ENCODE data around the gene IGF2. TPM values are rescaled to one million over a fixed set of nuclear protein-coding genes. Genes with fewer than 3 reads are reported as not detected.

The IGF2 gene
- total RNA-seq, 1 experiment from 2014 or later = 1.5 TPM

DNA sequence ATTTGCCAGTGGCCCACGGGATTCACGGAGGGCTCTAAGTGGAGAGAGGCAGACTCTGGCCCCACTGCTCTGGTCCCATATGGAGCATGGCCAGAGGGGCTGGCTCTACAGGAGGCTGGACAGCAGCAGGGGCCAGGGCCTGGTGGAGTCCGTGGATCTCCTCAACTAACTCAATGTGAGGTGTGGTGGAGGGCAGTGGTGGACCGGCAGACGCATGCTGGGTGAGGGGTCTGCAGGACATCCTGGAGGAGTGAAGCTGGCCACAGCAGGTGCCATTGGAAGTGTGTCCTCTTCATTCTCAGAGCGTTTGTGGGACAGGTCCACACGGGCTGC lies 15.6 kb downstream of the IGF2 start:
- Mint-ChIP-seq H3K9me3 (no peaks in the 10 kb centered on the region), H3K27me3 (ENCODE audit: low read depth) (no peaks in the 10 kb centered on the region; the same call in none of the 2 replicates), H3K36me3 (no peaks in the 10 kb centered on the region), H3K4me1 (no peaks in the 10 kb centered on the region; the same call in 1 of the 2 replicates), H3K4me3 (no peak overlapping the region), H3K27ac (no peak overlapping the region)
- POLR2A ChIA-PET = no interaction called here
- no peak for ATAC-seq
- DNase-seq (ENCODE audit: low spot score) = no peak
- CTCF ChIA-PET = interaction anchor here (0.9 to 1.4 kb wide), 3 partner anchors 16 to 471 kb away, joined by 3 read pairs; no protein-coding TSS in a partner anchor
- TF ChIP-seq, protein P1, sequence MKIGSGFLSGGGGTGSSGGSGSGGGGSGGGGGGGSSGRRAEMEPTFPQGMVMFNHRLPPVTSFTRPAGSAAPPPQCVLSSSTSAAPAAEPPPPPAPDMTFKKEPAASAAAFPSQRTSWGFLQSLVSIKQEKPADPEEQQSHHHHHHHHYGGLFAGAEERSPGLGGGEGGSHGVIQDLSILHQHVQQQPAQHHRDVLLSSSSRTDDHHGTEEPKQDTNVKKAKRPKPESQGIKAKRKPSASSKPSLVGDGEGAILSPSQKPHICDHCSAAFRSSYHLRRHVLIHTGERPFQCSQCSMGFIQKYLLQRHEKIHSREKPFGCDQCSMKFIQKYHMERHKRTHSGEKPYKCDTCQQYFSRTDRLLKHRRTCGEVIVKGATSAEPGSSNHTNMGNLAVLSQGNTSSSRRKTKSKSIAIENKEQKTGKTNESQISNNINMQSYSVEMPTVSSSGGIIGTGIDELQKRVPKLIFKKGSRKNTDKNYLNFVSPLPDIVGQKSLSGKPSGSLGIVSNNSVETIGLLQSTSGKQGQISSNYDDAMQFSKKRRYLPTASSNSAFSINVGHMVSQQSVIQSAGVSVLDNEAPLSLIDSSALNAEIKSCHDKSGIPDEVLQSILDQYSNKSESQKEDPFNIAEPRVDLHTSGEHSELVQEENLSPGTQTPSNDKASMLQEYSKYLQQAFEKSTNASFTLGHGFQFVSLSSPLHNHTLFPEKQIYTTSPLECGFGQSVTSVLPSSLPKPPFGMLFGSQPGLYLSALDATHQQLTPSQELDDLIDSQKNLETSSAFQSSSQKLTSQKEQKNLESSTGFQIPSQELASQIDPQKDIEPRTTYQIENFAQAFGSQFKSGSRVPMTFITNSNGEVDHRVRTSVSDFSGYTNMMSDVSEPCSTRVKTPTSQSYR (CRISPR knock-in tag; IDR thresholded peaks at IDR 0.05) = no peak
- TF ChIP-seq CREB1 (CRISPR knock-in tag; IDR thresholded peaks at IDR 0.05) (no peak), KAT7 (CRISPR knock-in tag; IDR thresholded peaks at IDR 0.05; ENCODE audit: borderline replicate concordance) (no peak), SP1 (CRISPR knock-in tag; conservative IDR thresholded peaks at IDR 0.05) (no peak), CREM (CRISPR knock-in tag; IDR thresholded peaks at IDR 0.05) (no peak), HMGA2 (CRISPR knock-in tag; IDR thresholded peaks at IDR 0.05) (no peak), GTF2I (CRISPR knock-in tag; conservative IDR thresholded peaks at IDR 0.05) (no peak), RELA (CRISPR knock-in tag; IDR thresholded peaks at IDR 0.05; ENCODE audit: borderline replicate concordance) (no peak)
- TF ChIP-seq, protein P2, sequence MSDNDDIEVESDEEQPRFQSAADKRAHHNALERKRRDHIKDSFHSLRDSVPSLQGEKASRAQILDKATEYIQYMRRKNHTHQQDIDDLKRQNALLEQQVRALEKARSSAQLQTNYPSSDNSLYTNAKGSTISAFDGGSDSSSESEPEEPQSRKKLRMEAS (CRISPR knock-in tag; IDR thresholded peaks at IDR 0.05) = no peak
- TF ChIP-seq, protein P3, sequence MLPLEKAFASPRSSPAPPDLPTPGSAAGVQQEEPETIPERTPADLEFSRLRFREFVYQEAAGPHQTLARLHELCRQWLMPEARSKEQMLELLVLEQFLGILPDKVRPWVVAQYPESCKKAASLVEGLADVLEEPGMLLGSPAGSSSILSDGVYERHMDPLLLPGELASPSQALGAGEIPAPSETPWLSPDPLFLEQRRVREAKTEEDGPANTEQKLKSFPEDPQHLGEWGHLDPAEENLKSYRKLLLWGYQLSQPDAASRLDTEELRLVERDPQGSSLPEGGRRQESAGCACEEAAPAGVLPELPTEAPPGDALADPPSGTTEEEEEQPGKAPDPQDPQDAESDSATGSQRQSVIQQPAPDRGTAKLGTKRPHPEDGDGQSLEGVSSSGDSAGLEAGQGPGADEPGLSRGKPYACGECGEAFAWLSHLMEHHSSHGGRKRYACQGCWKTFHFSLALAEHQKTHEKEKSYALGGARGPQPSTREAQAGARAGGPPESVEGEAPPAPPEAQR (CRISPR knock-in tag; IDR thresholded peaks at IDR 0.05) = no peak
- TF ChIP-seq, protein P4, sequence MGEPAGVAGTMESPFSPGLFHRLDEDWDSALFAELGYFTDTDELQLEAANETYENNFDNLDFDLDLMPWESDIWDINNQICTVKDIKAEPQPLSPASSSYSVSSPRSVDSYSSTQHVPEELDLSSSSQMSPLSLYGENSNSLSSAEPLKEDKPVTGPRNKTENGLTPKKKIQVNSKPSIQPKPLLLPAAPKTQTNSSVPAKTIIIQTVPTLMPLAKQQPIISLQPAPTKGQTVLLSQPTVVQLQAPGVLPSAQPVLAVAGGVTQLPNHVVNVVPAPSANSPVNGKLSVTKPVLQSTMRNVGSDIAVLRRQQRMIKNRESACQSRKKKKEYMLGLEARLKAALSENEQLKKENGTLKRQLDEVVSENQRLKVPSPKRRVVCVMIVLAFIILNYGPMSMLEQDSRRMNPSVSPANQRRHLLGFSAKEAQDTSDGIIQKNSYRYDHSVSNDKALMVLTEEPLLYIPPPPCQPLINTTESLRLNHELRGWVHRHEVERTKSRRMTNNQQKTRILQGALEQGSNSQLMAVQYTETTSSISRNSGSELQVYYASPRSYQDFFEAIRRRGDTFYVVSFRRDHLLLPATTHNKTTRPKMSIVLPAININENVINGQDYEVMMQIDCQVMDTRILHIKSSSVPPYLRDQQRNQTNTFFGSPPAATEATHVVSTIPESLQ (CRISPR knock-in tag; IDR thresholded peaks at IDR 0.05) = no peak
- TF ChIP-seq, protein P5, sequence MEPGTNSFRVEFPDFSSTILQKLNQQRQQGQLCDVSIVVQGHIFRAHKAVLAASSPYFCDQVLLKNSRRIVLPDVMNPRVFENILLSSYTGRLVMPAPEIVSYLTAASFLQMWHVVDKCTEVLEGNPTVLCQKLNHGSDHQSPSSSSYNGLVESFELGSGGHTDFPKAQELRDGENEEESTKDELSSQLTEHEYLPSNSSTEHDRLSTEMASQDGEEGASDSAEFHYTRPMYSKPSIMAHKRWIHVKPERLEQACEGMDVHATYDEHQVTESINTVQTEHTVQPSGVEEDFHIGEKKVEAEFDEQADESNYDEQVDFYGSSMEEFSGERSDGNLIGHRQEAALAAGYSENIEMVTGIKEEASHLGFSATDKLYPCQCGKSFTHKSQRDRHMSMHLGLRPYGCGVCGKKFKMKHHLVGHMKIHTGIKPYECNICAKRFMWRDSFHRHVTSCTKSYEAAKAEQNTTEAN (CRISPR knock-in tag; IDR thresholded peaks at IDR 0.05) = no peak
- TF ChIP-seq, protein P6, sequence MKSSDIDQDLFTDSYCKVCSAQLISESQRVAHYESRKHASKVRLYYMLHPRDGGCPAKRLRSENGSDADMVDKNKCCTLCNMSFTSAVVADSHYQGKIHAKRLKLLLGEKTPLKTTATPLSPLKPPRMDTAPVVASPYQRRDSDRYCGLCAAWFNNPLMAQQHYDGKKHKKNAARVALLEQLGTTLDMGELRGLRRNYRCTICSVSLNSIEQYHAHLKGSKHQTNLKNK (CRISPR knock-in tag; IDR thresholded peaks at IDR 0.05) = no peak
- TF ChIP-seq, protein P7, sequence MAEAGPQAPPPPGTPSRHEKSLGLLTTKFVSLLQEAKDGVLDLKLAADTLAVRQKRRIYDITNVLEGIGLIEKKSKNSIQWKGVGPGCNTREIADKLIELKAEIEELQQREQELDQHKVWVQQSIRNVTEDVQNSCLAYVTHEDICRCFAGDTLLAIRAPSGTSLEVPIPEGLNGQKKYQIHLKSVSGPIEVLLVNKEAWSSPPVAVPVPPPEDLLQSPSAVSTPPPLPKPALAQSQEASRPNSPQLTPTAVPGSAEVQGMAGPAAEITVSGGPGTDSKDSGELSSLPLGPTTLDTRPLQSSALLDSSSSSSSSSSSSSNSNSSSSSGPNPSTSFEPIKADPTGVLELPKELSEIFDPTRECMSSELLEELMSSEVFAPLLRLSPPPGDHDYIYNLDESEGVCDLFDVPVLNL (CRISPR knock-in tag; IDR thresholded peaks at IDR 0.05; ENCODE audit: borderline replicate concordance, low read depth) = no peak

DNA sequence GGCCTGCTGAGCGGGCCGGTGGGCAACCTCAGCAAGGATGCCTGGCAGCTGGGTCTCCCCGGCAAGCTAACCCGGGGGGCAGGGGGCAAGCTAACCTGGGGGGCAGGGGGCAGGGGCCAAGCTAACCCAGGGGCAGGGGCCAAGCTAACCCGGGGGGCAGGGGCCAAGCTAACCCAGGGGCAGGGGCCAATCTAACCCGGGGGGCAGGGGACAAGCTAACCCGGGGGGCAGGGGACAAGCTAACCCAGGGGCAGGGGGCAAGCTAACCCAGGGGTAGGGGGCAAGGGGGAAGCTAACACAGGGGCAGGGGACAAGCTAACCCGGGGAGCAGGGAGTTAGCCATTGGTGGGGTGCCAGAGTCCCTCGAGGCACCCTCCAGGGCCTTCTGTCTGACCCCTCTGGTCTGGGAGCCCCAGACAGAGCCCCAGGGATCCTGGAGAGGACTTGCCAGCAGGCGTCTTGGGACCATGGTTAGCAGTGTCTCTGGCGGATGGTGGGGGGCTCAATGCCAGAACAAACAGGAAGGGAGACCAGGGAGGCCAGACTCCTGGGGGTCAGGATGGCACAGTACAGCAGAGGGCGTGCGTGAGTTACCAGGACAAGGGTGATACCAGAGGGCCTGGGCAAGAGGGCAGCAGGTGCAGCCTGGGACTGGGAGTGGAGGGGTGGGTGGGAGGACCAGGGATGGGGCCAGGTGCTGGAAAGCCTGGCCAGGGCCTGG lies 16.1 kb downstream of the IGF2 start:
- ChIA-PET POLR2A (no interaction called here), CTCF (interaction anchor here (0.6 to 1.4 kb wide), 10 partner anchors 14 to 528 kb away, joined by 3 to 7 read pairs (median 3); no protein-coding TSS in a partner anchor)
- Mint-ChIP-seq H3K27ac (no peak overlapping the region), H3K4me3 (no peak overlapping the region), H3K36me3 (no peaks in the 10 kb centered on the region), H3K4me1 (no peaks in the 10 kb centered on the region; the same call in 1 of the 2 replicates), H3K27me3 (ENCODE audit: low read depth) (peaks cover 4% of the 10 kb centered on the region), H3K9me3 (peaks cover 4% of the 10 kb centered on the region)
- ATAC-seq (no peak), DNase-seq (ENCODE audit: low spot score) (no peak)
- TF ChIP-seq, protein P8, sequence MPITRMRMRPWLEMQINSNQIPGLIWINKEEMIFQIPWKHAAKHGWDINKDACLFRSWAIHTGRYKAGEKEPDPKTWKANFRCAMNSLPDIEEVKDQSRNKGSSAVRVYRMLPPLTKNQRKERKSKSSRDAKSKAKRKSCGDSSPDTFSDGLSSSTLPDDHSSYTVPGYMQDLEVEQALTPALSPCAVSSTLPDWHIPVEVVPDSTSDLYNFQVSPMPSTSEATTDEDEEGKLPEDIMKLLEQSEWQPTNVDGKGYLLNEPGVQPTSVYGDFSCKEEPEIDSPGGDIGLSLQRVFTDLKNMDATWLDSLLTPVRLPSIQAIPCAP (CRISPR knock-in tag; IDR thresholded peaks at IDR 0.05) = no peak
- TF ChIP-seq, protein P2 (CRISPR knock-in tag; IDR thresholded peaks at IDR 0.05) = no peak
- TF ChIP-seq GTF2I (CRISPR knock-in tag; conservative IDR thresholded peaks at IDR 0.05) = no peak
- TF ChIP-seq NFYB (CRISPR knock-in tag; conservative IDR thresholded peaks at IDR 0.05; ENCODE audit: low read depth) = no peak
- TF ChIP-seq, protein P9, sequence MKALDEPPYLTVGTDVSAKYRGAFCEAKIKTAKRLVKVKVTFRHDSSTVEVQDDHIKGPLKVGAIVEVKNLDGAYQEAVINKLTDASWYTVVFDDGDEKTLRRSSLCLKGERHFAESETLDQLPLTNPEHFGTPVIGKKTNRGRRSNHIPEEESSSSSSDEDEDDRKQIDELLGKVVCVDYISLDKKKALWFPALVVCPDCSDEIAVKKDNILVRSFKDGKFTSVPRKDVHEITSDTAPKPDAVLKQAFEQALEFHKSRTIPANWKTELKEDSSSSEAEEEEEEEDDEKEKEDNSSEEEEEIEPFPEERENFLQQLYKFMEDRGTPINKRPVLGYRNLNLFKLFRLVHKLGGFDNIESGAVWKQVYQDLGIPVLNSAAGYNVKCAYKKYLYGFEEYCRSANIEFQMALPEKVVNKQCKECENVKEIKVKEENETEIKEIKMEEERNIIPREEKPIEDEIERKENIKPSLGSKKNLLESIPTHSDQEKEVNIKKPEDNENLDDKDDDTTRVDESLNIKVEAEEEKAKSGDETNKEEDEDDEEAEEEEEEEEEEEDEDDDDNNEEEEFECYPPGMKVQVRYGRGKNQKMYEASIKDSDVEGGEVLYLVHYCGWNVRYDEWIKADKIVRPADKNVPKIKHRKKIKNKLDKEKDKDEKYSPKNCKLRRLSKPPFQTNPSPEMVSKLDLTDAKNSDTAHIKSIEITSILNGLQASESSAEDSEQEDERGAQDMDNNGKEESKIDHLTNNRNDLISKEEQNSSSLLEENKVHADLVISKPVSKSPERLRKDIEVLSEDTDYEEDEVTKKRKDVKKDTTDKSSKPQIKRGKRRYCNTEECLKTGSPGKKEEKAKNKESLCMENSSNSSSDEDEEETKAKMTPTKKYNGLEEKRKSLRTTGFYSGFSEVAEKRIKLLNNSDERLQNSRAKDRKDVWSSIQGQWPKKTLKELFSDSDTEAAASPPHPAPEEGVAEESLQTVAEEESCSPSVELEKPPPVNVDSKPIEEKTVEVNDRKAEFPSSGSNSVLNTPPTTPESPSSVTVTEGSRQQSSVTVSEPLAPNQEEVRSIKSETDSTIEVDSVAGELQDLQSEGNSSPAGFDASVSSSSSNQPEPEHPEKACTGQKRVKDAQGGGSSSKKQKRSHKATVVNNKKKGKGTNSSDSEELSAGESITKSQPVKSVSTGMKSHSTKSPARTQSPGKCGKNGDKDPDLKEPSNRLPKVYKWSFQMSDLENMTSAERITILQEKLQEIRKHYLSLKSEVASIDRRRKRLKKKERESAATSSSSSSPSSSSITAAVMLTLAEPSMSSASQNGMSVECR (CRISPR knock-in tag; IDR thresholded peaks at IDR 0.05; ENCODE audit: borderline replicate concordance) = no peak
- TF ChIP-seq SOX15 (CRISPR knock-in tag; IDR thresholded peaks at IDR 0.05) = no peak
